ENCODE data around the gene MORF4L2.

Gene MORF4L2

GRCh38 chrX:103635436-103635835 is 51.1 kb downstream of the MORF4L2 start:
- Histone ChIP-seq H3K9me3 (ENCODE audit: low read length) (no peaks in the 10 kb centered on the region), H3K9me2 (ENCODE audit: low read depth, low read length) (no peaks in the 10 kb centered on the region), H3K4me3 (ENCODE audit: low read depth, low read length, poor library complexity, severe bottlenecking) (no peak overlapping the region), H4K20me1 (ENCODE audit: insufficient read depth, low read length) (no peaks in the 10 kb centered on the region), H3K27ac (ENCODE audit: low read depth, low read length, poor library complexity, severe bottlenecking) (no peak overlapping the region), H3K79me2 (ENCODE audit: insufficient read depth, low read length) (no peaks in the 10 kb centered on the region), H3K4me1 (ENCODE audit: insufficient read depth, low read length, severe bottlenecking) (no peaks in the 10 kb centered on the region), H2AFZ (ENCODE audit: low read length) (no peak overlapping the region), H3K4me2 (ENCODE audit: low read length) (no peak overlapping the region), H3K9ac (ENCODE audit: low read length) (no peak overlapping the region), H3F3A (ENCODE audit: insufficient read depth, low read length) (no peaks in the 10 kb centered on the region), H3K27me3 (ENCODE audit: insufficient read depth, low read length) (no peaks in the 10 kb centered on the region), H3K36me3 (ENCODE audit: insufficient read depth, low read length) (no peaks in the 10 kb centered on the region)
- TF ChIP-seq CTCF (IDR thresholded peaks at IDR 0.05; ENCODE audit: low read length) (no peak), EZH2 (IDR thresholded peaks at IDR 0.05; ENCODE audit: borderline replicate concordance, low read length) (no peak)

GRCh38 chrX:103631145-103631544 is 55.4 kb downstream of the MORF4L2 start:
- H4K20me1 ChIP-seq (ENCODE audit: insufficient read depth, low read length) = no peaks in the 10 kb centered on the region
- no peaks in the 10 kb centered on the region for H3K4me1 ChIP-seq (ENCODE audit: insufficient read depth, low read length, severe bottlenecking)
- H2AFZ ChIP-seq (ENCODE audit: low read length) = no peak overlapping the region
- no peaks in the 10 kb centered on the region for H3F3A ChIP-seq (ENCODE audit: insufficient read depth, low read length)
- no peaks in the 10 kb centered on the region for H3K27me3 ChIP-seq (ENCODE audit: insufficient read depth, low read length)
- TF ChIP-seq CTCF (IDR thresholded peaks at IDR 0.05; ENCODE audit: low read length) (no peak), EZH2 (IDR thresholded peaks at IDR 0.05; ENCODE audit: borderline replicate concordance, low read length) (no peak)
- H3K27ac ChIP-seq (ENCODE audit: low read depth, low read length, poor library complexity, severe bottlenecking) = no peak overlapping the region
- no peaks in the 10 kb centered on the region for H3K79me2 ChIP-seq (ENCODE audit: insufficient read depth, low read length)
- H3K4me3 ChIP-seq (ENCODE audit: low read depth, low read length, poor library complexity, severe bottlenecking) = no peak overlapping the region
- H3K4me2 ChIP-seq (ENCODE audit: low read length) = no peak overlapping the region
- no peaks in the 10 kb centered on the region for H3K36me3 ChIP-seq (ENCODE audit: insufficient read depth, low read length)
- no peaks in the 10 kb centered on the region for H3K9me2 ChIP-seq (ENCODE audit: low read depth, low read length)
- H3K9ac ChIP-seq (ENCODE audit: low read length) = no peak overlapping the region
- H3K9me3 ChIP-seq (ENCODE audit: low read length) = no peaks in the 10 kb centered on the region

- no peaks in the 10 kb centered on the region for H3K36me3 ChIP-seq (ENCODE audit: insufficient read depth, low read length)
- H3K27ac ChIP-seq (ENCODE audit: low read depth, low read length, poor library complexity, severe bottlenecking) = no peak overlapping the region
- no peak overlapping the region for H3K9ac ChIP-seq (ENCODE audit: low read length)
These were observed 56.4 kb downstream of the MORF4L2 start for GRCh38 chrX:103630171-103630511.

More at GRCh38 chrX:103630171-103630511, 56.4 kb downstream of the MORF4L2 start:
- H2AFZ ChIP-seq (ENCODE audit: low read length) = no peak overlapping the region
- no peaks in the 10 kb centered on the region for H4K20me1 ChIP-seq (ENCODE audit: insufficient read depth, low read length)
- no peak overlapping the region for H3K4me2 ChIP-seq (ENCODE audit: low read length)
- no peaks in the 10 kb centered on the region for H3K9me2 ChIP-seq (ENCODE audit: low read depth, low read length)
- H3K4me1 ChIP-seq (ENCODE audit: insufficient read depth, low read length, severe bottlenecking) = no peaks in the 10 kb centered on the region
- no peaks in the 10 kb centered on the region for H3F3A ChIP-seq (ENCODE audit: insufficient read depth, low read length)
- H3K9me3 ChIP-seq (ENCODE audit: low read length) = no peaks in the 10 kb centered on the region
- TF ChIP-seq EZH2 (IDR thresholded peaks at IDR 0.05; ENCODE audit: borderline replicate concordance, low read length) = no peak
- no peak for TF ChIP-seq CTCF (IDR thresholded peaks at IDR 0.05; ENCODE audit: low read length)
- H3K79me2 ChIP-seq (ENCODE audit: insufficient read depth, low read length) = no peaks in the 10 kb centered on the region
- H3K27me3 ChIP-seq (ENCODE audit: insufficient read depth, low read length) = no peaks in the 10 kb centered on the region
- no peak overlapping the region for H3K4me3 ChIP-seq (ENCODE audit: low read depth, low read length, poor library complexity, severe bottlenecking)
